Natural killer cell (primary cell): ENCODE data around the gene CAVIN3. TPM values are rescaled to one million over a fixed set of nuclear protein-coding genes. Genes with fewer than 3 reads are reported as not detected.

Source experiments
- ATAC-seq, 3 donors: fragments of 150-1000 bp in 2 of 3; fragments of 200-7000 bp in 1 of 3; cut with Tn5 transposase; 1 replicate in 1 of 3; 2 replicates in 2 of 3; pipeline ENCODE4 v1.10.0; 2021; ENCODE audit warnings: mild to moderate bottlenecking in 2 of 3, moderate library complexity in 2 of 3
- DNase-seq, 2 donors: peaks; one replicate each; pipeline versions ENCODE4 v3.0.0 to v3.0.0-alpha.2; 2013 to 2021; ENCODE audit warnings: mixed read lengths in 1 of 2
- H3K27ac ChIP-seq: one replicate; pipeline ENCODE4 v1.5.1; 2013; ENCODE audit warnings: mild to moderate bottlenecking, low read length
- H3K27me3 ChIP-seq: one replicate; pipeline ENCODE4 v1.6.1; 2013; ENCODE audit warnings: low read length; ENCODE audit not compliant: control insufficient read depth, insufficient read depth
- H3K36me3 ChIP-seq: one replicate; pipeline ENCODE4 v1.6.1; 2013; ENCODE audit warnings: low read length; ENCODE audit not compliant: control insufficient read depth, insufficient read depth
- H3K4me1 ChIP-seq: one replicate; pipeline ENCODE4 v1.6.1; 2013; ENCODE audit warnings: low read length; ENCODE audit not compliant: control insufficient read depth, insufficient read depth
- H3K4me3 ChIP-seq: one replicate; pipeline ENCODE4 v1.5.1; 2013; ENCODE audit warnings: low read length
- H3K9me3 ChIP-seq: one replicate; pipeline ENCODE4 v1.6.1; 2013; ENCODE audit warnings: low read length; ENCODE audit not compliant: control insufficient read depth, insufficient read depth
- H3K27ac Mint-ChIP-seq, 2 donors: one replicate each; pipeline ENCODE4 v1.8.0; 2022; ENCODE audit warnings: mild to moderate bottlenecking in 2 of 2, mixed read lengths in 2 of 2, moderate library complexity in 1 of 2
- H3K27me3 Mint-ChIP-seq, 2 donors: one replicate each; pipeline ENCODE4 v1.8.0; 2022; ENCODE audit warnings: low read depth in 2 of 2, mixed read lengths in 2 of 2
- H3K36me3 Mint-ChIP-seq: one replicate; pipeline ENCODE4 v1.8.0; 2022; ENCODE audit warnings: mixed read lengths
- H3K4me1 Mint-ChIP-seq, 2 donors: one replicate each; pipeline ENCODE4 v1.8.0; 2022; ENCODE audit warnings: mixed read lengths in 2 of 2
- H3K4me3 Mint-ChIP-seq: one replicate; pipeline ENCODE4 v1.8.0; 2022; ENCODE audit warnings: mild to moderate bottlenecking, moderate library complexity, mixed read lengths
- H3K9me3 Mint-ChIP-seq, 2 donors: one replicate each; pipeline ENCODE4 v1.8.0; 2022; ENCODE audit warnings: mixed read lengths in 2 of 2
- WGBS: methylation state at CpG from one replicate; pipeline ENCODE4 v1.1.7; 2013; ENCODE audit warnings: missing lambda C conversion rate; ENCODE audit not compliant: insufficient coverage; 5-methylcytosine and 5-hydroxymethylcytosine counted together
- intact Hi-C: fragments of 100-400 bp; cut with micrococcal nuclease; formaldehyde crosslinking; loops from one replicate; pipeline ENCODE4 v1.14.2; 2022
- total RNA-seq, 4 donors: library from RNA; stranded (reverse); fragments of 120-200 nt in 1 of 4; gene quantifications; one replicate each; pipeline versions ENCODE4 v1.2.3 to v1.2.4, GENCODE V29; 2013 to 2022
- TF ChIP-seq, protein P1 (sequence below): fragments of 200-600 bp; IDR thresholded peaks from one replicate; pipeline ENCODE4 v1.8.0; 2022; ENCODE audit warnings: antibody characterized with exemption

CAVIN3 gene
- total RNA-seq, 3 donors from 2014 or later (not counting 1 experiment from before 2014, with no cell fraction given) = not detected

DNA sequence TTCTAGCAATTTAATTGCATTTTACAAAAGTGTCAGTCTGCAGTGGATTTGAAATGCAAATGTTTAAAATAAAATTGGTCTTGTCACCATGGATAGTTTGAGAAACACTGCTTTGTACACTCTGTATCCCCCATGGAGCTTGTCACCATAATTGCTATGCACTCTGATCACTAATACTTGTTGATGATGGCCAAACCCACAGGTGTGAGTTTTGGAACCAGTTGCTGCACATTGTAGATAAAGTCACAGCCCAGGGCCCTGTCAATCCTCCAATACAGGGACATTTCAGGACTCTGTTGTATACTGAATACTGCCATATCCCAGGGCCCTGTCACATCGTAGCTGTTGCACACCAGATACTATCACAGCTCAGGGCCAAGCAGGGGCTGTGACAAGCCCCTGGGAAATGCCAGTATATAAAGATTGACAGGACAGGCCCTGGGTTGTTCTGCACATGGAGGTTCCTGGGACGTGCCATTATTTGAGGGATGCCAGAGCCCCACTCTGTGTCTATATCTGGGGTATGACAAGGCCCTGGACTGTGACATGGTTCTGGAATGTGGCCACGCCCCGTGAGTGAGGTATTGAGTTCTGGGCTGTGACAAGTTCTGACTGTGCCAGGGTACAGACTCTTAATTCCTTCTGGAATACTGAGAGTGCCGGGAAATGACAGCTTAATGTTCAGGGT is 42.0 kb upstream of the CAVIN3 start:
- no peaks in the 10 kb centered on the region for H3K27me3 Mint-ChIP-seq
- no peaks in the 10 kb centered on the region for H3K9me3 Mint-ChIP-seq
- no peaks in the 10 kb centered on the region for H3K36me3 ChIP-seq
- H3K4me3 ChIP-seq = no peak overlapping the region
- ATAC-seq (no peak), DNase-seq (no peak)
- no peaks in the 10 kb centered on the region for H3K9me3 ChIP-seq
- intact Hi-C loops = no loop called here
- H3K36me3 Mint-ChIP-seq = no peaks in the 10 kb centered on the region
- H3K27me3 ChIP-seq = no peaks in the 10 kb centered on the region
- H3K27ac Mint-ChIP-seq = no peak overlapping the region
- no peak overlapping the region for H3K4me3 Mint-ChIP-seq
- H3K4me1 ChIP-seq = no peaks in the 10 kb centered on the region
- H3K4me1 Mint-ChIP-seq = no peaks in the 10 kb centered on the region
- no peak overlapping the region for H3K27ac ChIP-seq
- WGBS = 88% methylated on average over 5 of the region's 5 CpGs
- TF ChIP-seq, protein P1, sequence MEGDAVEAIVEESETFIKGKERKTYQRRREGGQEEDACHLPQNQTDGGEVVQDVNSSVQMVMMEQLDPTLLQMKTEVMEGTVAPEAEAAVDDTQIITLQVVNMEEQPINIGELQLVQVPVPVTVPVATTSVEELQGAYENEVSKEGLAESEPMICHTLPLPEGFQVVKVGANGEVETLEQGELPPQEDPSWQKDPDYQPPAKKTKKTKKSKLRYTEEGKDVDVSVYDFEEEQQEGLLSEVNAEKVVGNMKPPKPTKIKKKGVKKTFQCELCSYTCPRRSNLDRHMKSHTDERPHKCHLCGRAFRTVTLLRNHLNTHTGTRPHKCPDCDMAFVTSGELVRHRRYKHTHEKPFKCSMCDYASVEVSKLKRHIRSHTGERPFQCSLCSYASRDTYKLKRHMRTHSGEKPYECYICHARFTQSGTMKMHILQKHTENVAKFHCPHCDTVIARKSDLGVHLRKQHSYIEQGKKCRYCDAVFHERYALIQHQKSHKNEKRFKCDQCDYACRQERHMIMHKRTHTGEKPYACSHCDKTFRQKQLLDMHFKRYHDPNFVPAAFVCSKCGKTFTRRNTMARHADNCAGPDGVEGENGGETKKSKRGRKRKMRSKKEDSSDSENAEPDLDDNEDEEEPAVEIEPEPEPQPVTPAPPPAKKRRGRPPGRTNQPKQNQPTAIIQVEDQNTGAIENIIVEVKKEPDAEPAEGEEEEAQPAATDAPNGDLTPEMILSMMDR = no peak

DNA sequence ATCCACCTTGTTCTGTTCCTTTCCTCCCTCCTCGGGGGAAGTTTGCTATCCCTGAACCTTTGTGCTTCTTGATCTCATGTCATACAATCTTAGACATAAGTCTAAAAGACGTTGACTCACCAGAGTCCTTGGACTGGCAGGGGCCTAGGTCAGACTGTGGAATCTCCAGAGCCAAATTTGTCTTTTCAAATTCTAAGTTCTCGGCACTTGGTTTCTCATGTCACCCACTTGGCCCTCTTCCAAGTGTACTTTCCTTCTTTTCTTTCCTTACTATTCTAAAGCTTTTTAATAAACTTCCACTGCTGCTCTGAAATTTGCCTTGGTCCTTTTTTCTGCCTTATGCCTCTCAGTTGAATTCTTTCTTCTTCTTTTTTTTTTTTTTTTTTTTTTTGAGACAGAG is 39.9 kb upstream of the CAVIN3 start:
- intact Hi-C loops = no loop called here
- no peak for DNase-seq
- H3K4me3 ChIP-seq = no peak overlapping the region
- H3K27ac ChIP-seq = no peak overlapping the region
- no peaks in the 10 kb centered on the region for H3K36me3 ChIP-seq
- Mint-ChIP-seq H3K4me1 (no peaks in the 10 kb centered on the region), H3K27me3 (peaks cover 0 to 2% of the 10 kb centered on the region in 2 donors), H3K9me3 (no peaks in the 10 kb centered on the region), H3K4me3 (no peak overlapping the region), H3K27ac (no peak overlapping the region), H3K36me3 (no peaks in the 10 kb centered on the region)
- H3K4me1 ChIP-seq = no peaks in the 10 kb centered on the region
- no peaks in the 10 kb centered on the region for H3K27me3 ChIP-seq
- no peak for ATAC-seq
- 85% methylated on average over 3 of the region's 3 CpGs for WGBS
- TF ChIP-seq, protein P1 = no peak
- no peaks in the 10 kb centered on the region for H3K9me3 ChIP-seq

DNA sequence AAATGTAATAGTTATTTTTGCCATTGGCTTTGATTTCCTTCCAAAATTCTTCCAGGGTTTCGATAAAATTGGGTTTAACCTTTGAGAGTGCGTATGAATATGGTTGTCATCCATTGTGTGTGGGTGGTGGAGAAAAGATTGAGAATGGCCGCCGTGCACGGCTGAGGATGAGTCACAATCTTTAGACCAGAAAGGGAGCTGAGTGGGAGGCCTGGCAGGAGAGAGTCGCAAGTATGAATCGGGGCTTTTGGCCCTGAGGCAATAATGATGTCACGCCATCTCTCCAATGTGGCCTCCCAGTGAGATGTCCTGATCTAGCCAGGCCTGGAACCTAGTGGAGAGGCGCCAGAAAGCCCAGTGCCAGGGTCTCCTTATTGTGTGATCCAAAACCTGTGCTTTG is 36.9 kb upstream of the CAVIN3 start:
- DNase-seq = no peak
- H3K27ac Mint-ChIP-seq = no peak overlapping the region

More for the DNA sequence above, 36.9 kb upstream of the CAVIN3 start:
- Mint-ChIP-seq H3K36me3 (no peaks in the 10 kb centered on the region), H3K9me3 (no peaks in the 10 kb centered on the region), H3K27me3 (peaks cover 0 to 12% of the 10 kb centered on the region in 2 donors), H3K4me1 (no peaks in the 10 kb centered on the region), H3K4me3 (no peak overlapping the region)
- ATAC-seq = no peak
- no peak overlapping the region for H3K27ac ChIP-seq
- WGBS = 76% methylated on average over 9 of the region's 9 CpGs
- H3K9me3 ChIP-seq = no peaks in the 10 kb centered on the region
- TF ChIP-seq, protein P1 = no peak
- no peaks in the 10 kb centered on the region for H3K27me3 ChIP-seq
- H3K4me3 ChIP-seq = no peak overlapping the region
- H3K4me1 ChIP-seq = peaks cover 4% of the 10 kb centered on the region
- intact Hi-C loops = no loop called here
- H3K36me3 ChIP-seq = no peaks in the 10 kb centered on the region
